ENCODE results near the gene UXT. TPM values are rescaled to one million over a fixed set of nuclear protein-coding genes. Genes with fewer than 3 reads are reported as not detected.

UXT gene
- total RNA-seq, 1 experiment from 2014 or later: 129 TPM

- Histone ChIP-seq H3K4me1 (ENCODE audit: control insufficient read depth, insufficient read depth, low read length) (no peaks in the 10 kb centered on the region), H3K27ac (ENCODE audit: low read length) (no peak overlapping the region), H3K9me3 (ENCODE audit: control insufficient read depth, insufficient read depth, low read depth, low read length) (no peaks in the 10 kb centered on the region), H3K27me3 (ENCODE audit: control insufficient read depth, insufficient read depth, low read length) (peaks cover 3% of the 10 kb centered on the region; the same call in 1 of the 2 replicates), H3K36me3 (ENCODE audit: control insufficient read depth, insufficient read depth, low read length) (no peaks in the 10 kb centered on the region), H3K4me3 (ENCODE audit: low read depth in 2 of 2, low read length in 2 of 2) (no peak overlapping the region)
- in situ Hi-C loops (cut with HindIII; ENCODE audit: low pct_unique_long_range_greater_than_20kb, low sequenced_read_pairs): no loop called here
- BruUV-seq (replicated peaks): no TSS peak
- CTCF ChIA-PET: interaction anchor here (0.6 kb wide), 1 partner anchor 16 kb away, joined by 3 read pairs; no protein-coding TSS in a partner anchor
- no peak for DNase-seq (ENCODE audit: low read depth, low spot score)
- intact Hi-C loops (cut with micrococcal nuclease; ENCODE audit: unreplicated experiment): no loop called here
- no peak for ATAC-seq
- POLR2A ChIA-PET: no interaction called here
- TF ChIP-seq REST (IDR thresholded peaks at IDR 0.05; ENCODE audit: insufficient read depth in 1 of 2, low read depth in 2 of 2, low read length in 1 of 2): no peak
- no peak for TF ChIP-seq POLR2AphosphoS5 (IDR thresholded peaks at IDR 0.05; ENCODE audit: low read depth, low read length)
- TF ChIP-seq SIN3A (IDR thresholded peaks at IDR 0.05; ENCODE audit: borderline replicate concordance, insufficient read depth, low read depth, low read length): no peak
Measured at GRCh38 chrX:47706575-47706974, 47.6 kb upstream of the UXT start.

- CTCF ChIA-PET: no interaction called here
- in situ Hi-C loops (cut with HindIII; ENCODE audit: low pct_unique_long_range_greater_than_20kb, low sequenced_read_pairs): no loop called here
- no peak for ATAC-seq
Measured at GRCh38 chrX:47704736-47705135, 45.8 kb upstream of the UXT start.

More at GRCh38 chrX:47704736-47705135, 45.8 kb upstream of the UXT start:
- intact Hi-C loops (cut with micrococcal nuclease; ENCODE audit: unreplicated experiment): no loop called here
- POLR2A ChIA-PET: no interaction called here
- no peak overlapping the region for H3K4me3 ChIP-seq (ENCODE audit: low read depth in 2 of 2, low read length in 2 of 2)
- no peak for DNase-seq (ENCODE audit: low read depth, low spot score)
- no peak overlapping the region for H3K27ac ChIP-seq (ENCODE audit: low read length)
- H3K36me3 ChIP-seq (ENCODE audit: control insufficient read depth, insufficient read depth, low read length): no peaks in the 10 kb centered on the region
- TF ChIP-seq REST (IDR thresholded peaks at IDR 0.05; ENCODE audit: insufficient read depth in 1 of 2, low read depth in 2 of 2, low read length in 1 of 2): no peak
- TF ChIP-seq CTCF (IDR thresholded peaks at IDR 0.05): no peak
- TF ChIP-seq SIN3A (IDR thresholded peaks at IDR 0.05; ENCODE audit: borderline replicate concordance, insufficient read depth, low read depth, low read length): no peak
- no peak for TF ChIP-seq POLR2AphosphoS5 (IDR thresholded peaks at IDR 0.05; ENCODE audit: low read depth, low read length)
- no peak for TF ChIP-seq TCF7L2 (IDR thresholded peaks at IDR 0.05; ENCODE audit: low read depth, low read length)
- peaks cover 3% of the 10 kb centered on the region; the same call in 1 of the 2 replicates for H3K27me3 ChIP-seq (ENCODE audit: control insufficient read depth, insufficient read depth, low read length)
- H3K4me1 ChIP-seq (ENCODE audit: control insufficient read depth, insufficient read depth, low read length): no peaks in the 10 kb centered on the region
- no TSS peak for BruUV-seq (replicated peaks)
- no peaks in the 10 kb centered on the region for H3K9me3 ChIP-seq (ENCODE audit: control insufficient read depth, insufficient read depth, low read depth, low read length)

Measured in Panc1 (cell line).